Endothelial cell of umbilical vein (primary cell): ENCODE data around the gene UVSSA. TPM values are rescaled to one million over a fixed set of nuclear protein-coding genes. Genes with fewer than 3 reads are reported as not detected.
A peak's percentile ranks its signal among the peaks of the same experiment; 100 is the strongest.

Source experiments
- BruUV-seq: library from RNA; stranded (reverse); fragments of 400-500 nt; replicated peaks from 2 replicates; lab custom pipeline; 2021; lab: Mats Ljungman, UMichigan
- CTCF ChIA-PET: fragments of 300-600, 350-600 bp; sonication (Branson Sonifier 250); formaldehyde crosslinking; loops from one replicate; lab custom pipeline; 2021; ENCODE audit warnings: antibody characterized with exemption, inconsistent platforms; lab: Charles Lee
- POLR2A ChIA-PET: fragments of 300-600, 350-600 bp; sonication (Branson Sonifier 250); formaldehyde crosslinking; loops from one replicate; lab custom pipeline; 2021; ENCODE audit warnings: antibody characterized with exemption, inconsistent platforms; lab: Charles Lee
- DNase-seq: peaks from one replicate; pipeline ENCODE4 v3.0.0-alpha.2; 2011; ENCODE audit warnings: low read depth, low spot score
- FAIRE-seq: peaks from 2 replicates; lab custom pipeline; 2011; peaks lifted over from hg19 to GRCh38; lab: Jason Lieb, UNC
- H2AFZ ChIP-seq: 2 replicates; pipeline ENCODE4 v1.6.0; 2012; ENCODE audit warnings: low read depth, low read length, control low read depth, inconsistent platforms
- H3K27ac ChIP-seq: 2 replicates; pipeline ENCODE4 v1.5.1; 2011; ENCODE audit warnings: low read depth, mild to moderate bottlenecking, control low read depth, low read length, moderate library complexity; ENCODE audit not compliant: insufficient read depth
- H3K27me3 ChIP-seq, 2 experiments: 2 replicates each; pipeline versions ENCODE4 v1.6.0 to v1.6.1; 2011; ENCODE audit warnings: low read length in 2 of 2, mixed read lengths in 1 of 2; ENCODE audit not compliant: control insufficient read depth in 2 of 2, insufficient read depth in 2 of 2
- H3K36me3 ChIP-seq, 2 experiments: 2 replicates in 1 of 2; 3 replicates in 1 of 2; pipeline ENCODE4 v1.5.1; 2011; ENCODE audit warnings: low read length in 2 of 2, mild to moderate bottlenecking in 1 of 2, moderate library complexity in 1 of 2; ENCODE audit not compliant: control insufficient read depth in 2 of 2, insufficient read depth in 2 of 2; ENCODE audit errors: extremely low read depth in 1 of 2
- H3K4me1 ChIP-seq: 3 replicates; pipeline ENCODE4 v1.5.1; 2011; ENCODE audit warnings: mild to moderate bottlenecking, low read length; ENCODE audit not compliant: control insufficient read depth, insufficient read depth; ENCODE audit errors: extremely low read depth
- H3K4me2 ChIP-seq: 2 replicates; pipeline ENCODE4 v1.6.1; 2011; ENCODE audit warnings: low read length, control low read depth, mixed read lengths; ENCODE audit not compliant: insufficient read depth
- H3K4me3 ChIP-seq, 3 experiments: fragments of 200-600 bp in 1 of 3; sonication (generic), shearing (Covaris generic) in 1 of 3; replicated peaks in 1 of 3; 2 replicates each; pipeline ENCODE4 v1.5.1; 2011 to 2016; ENCODE audit warnings: control low read depth in 3 of 3, low read length in 3 of 3, mild to moderate bottlenecking in 2 of 3, inconsistent platforms in 1 of 3, low read depth in 1 of 3, moderate library complexity in 1 of 3; ENCODE audit not compliant: insufficient read depth in 1 of 3
- H3K79me2 ChIP-seq: 2 replicates; pipeline ENCODE4 v1.6.0; 2012; ENCODE audit warnings: low read length, inconsistent platforms; ENCODE audit not compliant: control insufficient read depth, insufficient read depth
- H3K9ac ChIP-seq: replicated peaks from 2 replicates; pipeline ENCODE3; 2011; ENCODE audit warnings: low read length, control low read depth; ENCODE audit not compliant: insufficient read depth; ENCODE audit errors: extremely low read depth
- H3K9me1 ChIP-seq: replicated peaks from 3 replicates; pipeline ENCODE4 v1.6.0; 2011; ENCODE audit warnings: mild to moderate bottlenecking, low read length; ENCODE audit not compliant: control insufficient read depth, insufficient read depth; ENCODE audit errors: extremely low read depth
- H3K9me3 ChIP-seq: replicated peaks from 2 replicates; pipeline ENCODE4 v1.5.1; 2012; ENCODE audit warnings: low read length, inconsistent platforms; ENCODE audit not compliant: control insufficient read depth, insufficient read depth
- H4K20me1 ChIP-seq: replicated peaks from 2 replicates; pipeline ENCODE3; 2011; ENCODE audit warnings: mild to moderate bottlenecking, low read length; ENCODE audit not compliant: control insufficient read depth, insufficient read depth; ENCODE audit errors: extremely low read depth
- EZH2 ChIP-seq: IDR thresholded peaks from 2 replicates; pipeline ENCODE4 v1.6.1; 2012; ENCODE audit warnings: borderline replicate concordance, low read depth, mild to moderate bottlenecking, moderate library complexity, low read length, inconsistent platforms; ENCODE audit not compliant: severe bottlenecking
- FOS ChIP-seq: IDR thresholded peaks from 2 replicates; pipeline ENCODE4 v1.6.1; 2011; ENCODE audit warnings: mild to moderate bottlenecking, low read length, moderate library complexity, borderline replicate concordance; ENCODE audit not compliant: insufficient read depth
- JUN ChIP-seq: IDR thresholded peaks from 2 replicates; pipeline ENCODE4 v1.6.1; 2011; ENCODE audit warnings: borderline replicate concordance, low read depth; ENCODE audit not compliant: insufficient read length, insufficient read depth
- MAX ChIP-seq: IDR thresholded peaks from 2 replicates; pipeline ENCODE4 v1.6.1; 2011; ENCODE audit not compliant: insufficient read depth, insufficient read length
- dilution Hi-C: fragments of 300-500 bp; cut with MboI; formaldehyde crosslinking; loops from one replicate; pipeline ENCODE4 v1.15.0; 2019; ENCODE audit warnings: low sequenced_read_pairs; ENCODE audit not compliant: extremely low pct_ligation_motif_present
- intact Hi-C: fragments of 100-400 bp; cut with micrococcal nuclease; formaldehyde crosslinking; loops from one replicate; pipeline ENCODE4 v1.10.0; 2022
- polyA plus RNA-seq, 4 experiments: library from polyadenylated mRNA; depleted of rRNA in 3 of 4; stranded (reverse) in 3 of 4; unstranded in 1 of 4; fragments of >200 nt; gene quantifications; 2 replicates each; pipeline versions ENCODE4 v1.2.1 to v1.2.3, GENCODE V29; 2011 to 2012; ENCODE audit warnings: missing spikeins in 1 of 4
- total RNA-seq: library from RNA; stranded (reverse); gene quantifications from 2 replicates; pipeline ENCODE4 v1.2.3, GENCODE V29; 2021
- TF ChIP-seq, protein P1 (sequence below), 2 donors: IDR thresholded peaks; 1 replicate in 1 of 2; 2 replicates in 1 of 2; pipeline ENCODE4 v1.5.1; 2011; ENCODE audit warnings: low read length in 2 of 2, mild to moderate bottlenecking in 2 of 2, moderate library complexity in 2 of 2, control low read depth in 1 of 2, inconsistent platforms in 1 of 2, low read depth in 1 of 2; ENCODE audit not compliant: insufficient read depth in 1 of 2; ENCODE audit errors: extremely low read depth in 1 of 2

The UVSSA gene
- total and polyA plus RNA-seq, 2 donors (not counting 3 experiments of a cell fraction or from before 2014, with no cell fraction given), result 7.1 to 14.9 TPM

- intact Hi-C loops (loop anchor here (1.0 kb wide), 1 partner anchor 222 kb away; no protein-coding TSS in a partner anchor), dilution Hi-C loops (no loop called here)
- peak; percentile 72 for FAIRE-seq
- ChIA-PET POLR2A (no interaction called here), CTCF (interaction anchor here (1.3 to 3.7 kb wide), 2 partner anchors 220 to 277 kb away, joined by 3 to 15 read pairs; no protein-coding TSS in a partner anchor)
- no peaks in the 10 kb centered on the region for H4K20me1 ChIP-seq
- no peak overlapping the region for H3K4me2 ChIP-seq
- H3K79me2 ChIP-seq, result no peaks in the 10 kb centered on the region
- H3K9me1 ChIP-seq, result no peaks in the 10 kb centered on the region
- H3K9ac ChIP-seq, result no peak overlapping the region
- no peaks in the 10 kb centered on the region for H3K27me3 ChIP-seq
- no peaks in the 10 kb centered on the region for H3K9me3 ChIP-seq
- DNase-seq, result peak; percentile 63
- TF ChIP-seq EZH2, result no peak
- TF ChIP-seq, protein P1, sequence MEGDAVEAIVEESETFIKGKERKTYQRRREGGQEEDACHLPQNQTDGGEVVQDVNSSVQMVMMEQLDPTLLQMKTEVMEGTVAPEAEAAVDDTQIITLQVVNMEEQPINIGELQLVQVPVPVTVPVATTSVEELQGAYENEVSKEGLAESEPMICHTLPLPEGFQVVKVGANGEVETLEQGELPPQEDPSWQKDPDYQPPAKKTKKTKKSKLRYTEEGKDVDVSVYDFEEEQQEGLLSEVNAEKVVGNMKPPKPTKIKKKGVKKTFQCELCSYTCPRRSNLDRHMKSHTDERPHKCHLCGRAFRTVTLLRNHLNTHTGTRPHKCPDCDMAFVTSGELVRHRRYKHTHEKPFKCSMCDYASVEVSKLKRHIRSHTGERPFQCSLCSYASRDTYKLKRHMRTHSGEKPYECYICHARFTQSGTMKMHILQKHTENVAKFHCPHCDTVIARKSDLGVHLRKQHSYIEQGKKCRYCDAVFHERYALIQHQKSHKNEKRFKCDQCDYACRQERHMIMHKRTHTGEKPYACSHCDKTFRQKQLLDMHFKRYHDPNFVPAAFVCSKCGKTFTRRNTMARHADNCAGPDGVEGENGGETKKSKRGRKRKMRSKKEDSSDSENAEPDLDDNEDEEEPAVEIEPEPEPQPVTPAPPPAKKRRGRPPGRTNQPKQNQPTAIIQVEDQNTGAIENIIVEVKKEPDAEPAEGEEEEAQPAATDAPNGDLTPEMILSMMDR (IDR thresholded peaks at IDR 0.05; ENCODE audit: extremely low read depth in 1 of 2, insufficient read depth in 1 of 2, low read depth in 1 of 2, low read length in 2 of 2), result peak; percentile 95 to 96
- no peak for TF ChIP-seq JUN
- TF ChIP-seq FOS, result no peak
- no peak for TF ChIP-seq MAX
- H3K27ac ChIP-seq, result no peak overlapping the region
- no peak overlapping the region for H3K4me3 ChIP-seq
- H2AFZ ChIP-seq, result peak overlapping the region; percentile 71
- BruUV-seq, result no TSS peak
- peaks cover 13% of the 10 kb centered on the region for H3K4me1 ChIP-seq
- H3K36me3 ChIP-seq, result no peaks in the 10 kb centered on the region
These were observed 5.0 kb downstream of the UVSSA start for GRCh38 chr4:1351854-1352566.
